Activated CD4-positive, alpha-beta T cell treated with anti-CD3 and anti-CD28 coated beads for 48 hours (primary cell): ENCODE measurements around the gene PLG.
"Not testable (repeated sequence)": the region's sequence is repeated elsewhere in the genome, so short reads cannot be mapped to it uniquely, and the experiment has no call there.

Experiments used
- DNase-seq: peaks from one replicate; pipeline ENCODE4 v3.0.0-alpha.2; 2020

The PLG gene

GRCh38 chr6:160780656-160781055, 78.6 kb downstream of the PLG start:
- not testable (repeated sequence) for DNase-seq

- no peak for DNase-seq
Measured at GRCh38 chr6:160781298-160781697, 79.3 kb downstream of the PLG start.

- no peak for DNase-seq
Measured at GRCh38 chr6:160782228-160782627, 80.2 kb downstream of the PLG start.

- no peak for DNase-seq
Measured at GRCh38 chr6:160783741-160784140, 81.7 kb downstream of the PLG start.

- not testable (repeated sequence) for DNase-seq
Measured at GRCh38 chr6:160788126-160788525, 86.1 kb downstream of the PLG start.

GRCh38 chr6:160788806-160789205, 86.8 kb downstream of the PLG start:
- DNase-seq, result no peak

GRCh38 chr6:160789263-160790027, 87.4 kb downstream of the PLG start:
- DNase-seq, result peak; percentile 20

GRCh38 chr6:160790028-160790792, 88.2 kb downstream of the PLG start:
- DNase-seq, result no peak

- DNase-seq, result no peak
Measured at GRCh38 chr6:160791459-160791858, 89.4 kb downstream of the PLG start.

- DNase-seq, result no peak
Measured at GRCh38 chr6:160791981-160792418, 90.0 kb downstream of the PLG start.

- DNase-seq, result no peak
Measured at GRCh38 chr6:160792708-160793107, 90.7 kb downstream of the PLG start.

GRCh38 chr6:160793652-160794051, 91.6 kb downstream of the PLG start:
- DNase-seq, result no peak

GRCh38 chr6:160795721-160796120, 93.7 kb downstream of the PLG start:
- no peak for DNase-seq

GRCh38 chr6:160798625-160799024, 96.6 kb downstream of the PLG start:
- no peak for DNase-seq

GRCh38 chr6:160799801-160800506, 97.9 kb downstream of the PLG start:
- DNase-seq, result no peak

GRCh38 chr6:160801418-160801817, 99.4 kb downstream of the PLG start:
- no peak for DNase-seq

GRCh38 chr6:160802049-160802448, 100.0 kb downstream of the PLG start:
- not testable (repeated sequence) for DNase-seq
